HG03378 (cell line): ENCODE data around the gene MPIG6B.

ENCODE experiments used
- ATAC-seq: cut with Tn5 transposase; IDR thresholded peaks from one replicate; pipeline ENCODE4 v1.9.1; 2021; ENCODE audit warnings: mild to moderate bottlenecking, moderate library complexity; ENCODE audit not compliant: unreplicated experiment

Gene MPIG6B, protein sequence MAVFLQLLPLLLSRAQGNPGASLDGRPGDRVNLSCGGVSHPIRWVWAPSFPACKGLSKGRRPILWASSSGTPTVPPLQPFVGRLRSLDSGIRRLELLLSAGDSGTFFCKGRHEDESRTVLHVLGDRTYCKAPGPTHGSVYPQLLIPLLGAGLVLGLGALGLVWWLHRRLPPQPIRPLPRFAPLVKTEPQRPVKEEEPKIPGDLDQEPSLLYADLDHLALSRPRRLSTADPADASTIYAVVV

DNA sequence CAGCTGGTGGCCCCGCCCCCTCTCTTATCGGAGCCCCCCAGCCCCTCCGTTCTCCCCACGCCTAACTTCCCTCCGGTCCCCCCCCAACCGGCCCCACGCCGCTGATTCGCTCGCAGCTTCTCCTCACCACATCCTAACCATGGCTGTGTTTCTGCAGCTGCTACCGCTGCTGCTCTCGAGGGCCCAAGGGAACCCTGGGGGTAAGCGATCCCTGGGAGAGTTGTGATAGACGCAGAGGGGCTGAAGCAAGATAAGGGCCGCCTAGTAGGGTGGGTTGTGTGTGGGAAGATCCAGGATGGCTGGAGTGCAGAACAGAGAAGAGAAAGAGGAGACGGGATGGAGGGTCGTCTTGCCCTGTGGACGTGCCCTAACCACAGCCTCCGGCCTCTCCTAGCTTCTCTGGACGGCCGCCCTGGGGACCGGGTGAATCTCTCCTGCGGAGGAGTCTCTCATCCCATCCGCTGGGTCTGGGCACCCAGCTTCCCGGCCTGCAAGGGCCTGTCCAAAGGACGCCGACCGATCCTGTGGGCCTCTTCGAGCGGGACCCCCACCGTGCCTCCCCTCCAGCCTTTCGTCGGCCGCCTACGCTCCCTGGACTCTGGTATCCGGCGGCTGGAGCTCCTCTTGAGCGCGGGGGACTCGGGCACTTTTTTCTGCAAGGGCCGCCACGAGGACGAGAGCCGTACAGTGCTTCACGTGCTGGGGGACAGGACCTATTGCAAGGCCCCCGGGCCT, at the start of gene MPIG6B:
Gene MPIG6B (plus strand): TSS at position 129 of the 735 bp plus-strand sequence. CDS start 11 bp downstream, at position 140.
- no peak for ATAC-seq

DNA sequence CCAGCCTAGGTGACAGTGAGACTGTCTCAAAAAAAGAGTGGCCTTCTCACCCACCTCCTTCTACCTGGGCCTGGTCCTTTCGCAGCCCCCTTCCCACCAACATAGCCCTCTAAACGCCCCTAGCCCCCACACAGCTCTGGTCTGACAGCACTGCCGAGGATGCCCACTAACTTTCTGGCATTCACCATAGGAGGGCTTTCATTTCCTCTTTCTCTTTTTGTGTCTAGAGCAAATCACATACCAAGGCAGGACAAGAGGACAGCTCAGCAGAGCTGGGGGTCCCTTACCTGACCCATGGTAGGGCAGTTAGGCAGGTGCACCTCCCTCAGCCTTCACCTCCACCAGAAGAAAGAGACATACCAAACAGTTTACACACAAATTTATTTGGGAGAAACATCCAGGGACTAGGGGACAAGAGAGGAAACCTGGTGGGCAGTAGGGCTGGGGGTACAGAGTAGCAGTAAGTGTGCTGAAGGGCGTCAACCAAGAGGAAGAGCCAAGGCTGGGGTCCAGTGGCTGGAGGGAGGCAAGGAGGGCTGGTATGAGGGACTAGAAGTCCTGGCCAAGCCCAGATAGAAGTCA, 46.8 kb upstream of the MPIG6B start:
- ATAC-seq: no peak

- ATAC-seq: no peak
Measured at GRCh38 chr6:31676904-31677303, 46.3 kb upstream of the MPIG6B start.

DNA sequence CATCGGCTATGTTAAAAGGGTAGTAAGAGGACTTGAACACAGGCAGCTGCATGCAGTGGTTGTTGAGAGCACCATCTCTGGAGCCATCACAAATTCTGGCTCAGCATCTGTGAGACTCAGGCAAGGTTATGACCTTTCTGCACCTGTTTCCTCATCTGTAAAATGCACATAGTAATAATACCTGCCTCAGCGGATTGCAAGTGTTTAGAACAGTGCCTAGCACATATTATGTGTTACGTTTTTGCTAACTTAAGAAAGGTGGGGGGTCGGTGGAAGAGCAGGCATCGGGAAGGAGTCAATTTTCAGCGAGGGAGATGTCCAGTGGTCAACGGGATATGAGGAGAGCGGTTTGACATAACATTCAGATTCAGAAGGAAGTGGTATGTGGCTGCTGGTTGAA, 45.2 kb upstream of the MPIG6B start:
- no peak for ATAC-seq

DNA sequence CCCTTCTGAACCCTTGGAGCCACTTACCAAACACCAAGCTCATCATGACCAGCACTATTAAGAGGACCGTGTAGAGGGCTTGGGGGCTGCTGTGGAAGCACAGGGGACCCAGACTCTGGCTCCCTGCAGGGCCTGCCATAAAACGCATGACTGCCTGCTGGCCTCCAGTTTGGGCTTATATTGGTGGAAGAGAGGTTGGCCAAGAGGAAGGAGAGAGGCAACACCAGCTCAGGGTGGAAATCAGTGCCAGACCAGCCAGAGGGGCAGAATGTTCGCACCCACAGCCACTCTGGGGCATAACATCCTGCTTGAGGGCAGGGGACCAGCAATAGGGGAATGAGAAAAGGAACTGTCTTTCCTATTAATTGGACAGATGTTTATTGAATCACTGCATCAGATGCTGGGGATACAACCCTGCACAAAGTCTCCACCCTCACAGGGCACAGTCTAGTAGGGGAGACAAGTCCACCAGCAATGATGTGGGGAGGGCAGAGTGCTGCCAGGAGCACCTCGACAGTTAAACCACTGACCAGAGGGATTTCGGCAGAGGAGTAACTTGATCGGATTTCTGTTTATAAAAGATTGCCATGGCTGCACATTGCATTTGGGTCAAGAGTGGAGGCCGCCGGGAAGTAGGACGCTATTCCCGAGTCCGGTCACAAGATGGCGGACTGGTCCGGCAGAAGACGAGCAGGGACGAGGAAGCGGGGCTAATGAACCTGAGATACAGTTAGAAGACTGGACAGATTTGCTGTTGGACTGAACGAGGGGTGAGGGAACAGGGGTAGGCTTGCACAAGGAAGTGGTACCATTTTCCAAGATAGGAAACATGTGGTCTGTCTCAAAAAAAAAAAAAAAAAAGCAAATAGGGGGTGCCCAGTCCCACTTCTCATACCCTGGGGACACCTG, 42.7 kb upstream of the MPIG6B start, which contains the start of gene LY6G5C:
Gene LY6G5C (minus strand): TSS at position 842 of the 909 bp plus-strand sequence. CDS start 694 bp downstream, at position 148.
- ATAC-seq: no peak

DNA sequence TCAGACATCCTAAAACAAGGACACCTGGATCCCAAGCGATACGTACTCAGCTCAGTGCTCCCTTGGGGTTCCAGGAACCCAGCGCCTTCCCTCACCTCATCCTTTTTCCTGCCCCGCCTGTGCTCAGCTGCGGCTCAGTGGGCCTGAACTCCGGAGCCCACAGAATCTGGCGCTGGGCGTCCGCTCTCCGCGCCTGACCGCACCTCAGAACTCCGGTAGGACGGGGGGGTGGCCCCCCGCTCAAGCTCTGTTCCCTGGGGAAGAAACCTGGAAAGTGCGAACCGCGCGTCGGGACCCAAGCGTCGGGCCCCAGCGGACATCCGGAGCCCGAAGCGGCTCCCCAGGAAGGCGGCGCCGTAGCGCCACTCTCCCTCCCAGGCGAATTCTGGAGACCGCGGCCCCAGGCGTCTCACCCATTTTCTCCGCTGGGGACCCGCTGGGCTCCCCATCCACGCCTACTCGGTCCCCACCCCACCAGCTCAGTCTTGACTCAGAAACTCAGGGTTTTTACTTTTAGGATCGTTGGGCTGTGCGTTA, 42.0 kb upstream of the MPIG6B start:
- ATAC-seq: no peak

GRCh38 chr6:31683591-31683990, 39.6 kb upstream of the MPIG6B start:
- ATAC-seq: no peak

DNA sequence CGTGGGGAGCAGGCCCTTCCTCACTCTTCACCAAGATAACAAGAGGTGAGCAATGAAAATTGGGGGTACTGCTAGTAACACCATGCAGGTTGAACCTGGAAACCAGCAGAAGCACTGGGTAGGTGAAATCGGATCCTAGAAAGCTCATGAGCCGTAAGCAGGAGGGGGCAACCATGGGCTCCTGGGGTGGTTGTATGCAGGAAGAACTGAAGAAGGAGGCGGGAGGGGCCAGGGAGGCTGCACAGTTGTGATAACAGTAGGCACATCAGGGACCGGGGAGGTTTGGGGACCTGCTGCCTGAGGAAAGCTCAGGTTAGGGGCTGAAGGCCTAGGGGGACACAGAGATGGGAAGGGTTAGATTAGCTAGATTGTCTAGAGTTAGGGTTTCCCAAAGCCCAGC, 36.7 kb upstream of the MPIG6B start:
- no peak for ATAC-seq

DNA sequence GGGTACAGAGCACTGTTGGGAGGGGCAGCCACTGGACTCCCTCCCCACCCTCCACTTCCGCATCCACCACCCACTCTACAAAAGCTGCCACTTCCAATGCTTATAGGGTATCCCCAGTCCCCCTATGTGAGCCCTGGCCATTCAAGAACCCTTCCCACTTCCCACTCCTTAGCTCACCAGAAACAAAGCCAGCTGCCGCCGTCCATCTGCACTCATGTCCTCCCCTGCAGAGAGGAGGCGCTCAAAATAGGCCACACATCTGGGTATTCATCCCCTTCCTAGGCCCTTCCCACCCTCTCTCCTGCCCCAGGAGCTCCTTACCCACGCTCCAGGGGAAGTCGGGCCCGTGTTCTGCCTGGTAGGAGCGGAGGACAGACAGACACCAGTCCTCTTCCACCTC, 35.9 kb upstream of the MPIG6B start:
- ATAC-seq: no peak

DNA sequence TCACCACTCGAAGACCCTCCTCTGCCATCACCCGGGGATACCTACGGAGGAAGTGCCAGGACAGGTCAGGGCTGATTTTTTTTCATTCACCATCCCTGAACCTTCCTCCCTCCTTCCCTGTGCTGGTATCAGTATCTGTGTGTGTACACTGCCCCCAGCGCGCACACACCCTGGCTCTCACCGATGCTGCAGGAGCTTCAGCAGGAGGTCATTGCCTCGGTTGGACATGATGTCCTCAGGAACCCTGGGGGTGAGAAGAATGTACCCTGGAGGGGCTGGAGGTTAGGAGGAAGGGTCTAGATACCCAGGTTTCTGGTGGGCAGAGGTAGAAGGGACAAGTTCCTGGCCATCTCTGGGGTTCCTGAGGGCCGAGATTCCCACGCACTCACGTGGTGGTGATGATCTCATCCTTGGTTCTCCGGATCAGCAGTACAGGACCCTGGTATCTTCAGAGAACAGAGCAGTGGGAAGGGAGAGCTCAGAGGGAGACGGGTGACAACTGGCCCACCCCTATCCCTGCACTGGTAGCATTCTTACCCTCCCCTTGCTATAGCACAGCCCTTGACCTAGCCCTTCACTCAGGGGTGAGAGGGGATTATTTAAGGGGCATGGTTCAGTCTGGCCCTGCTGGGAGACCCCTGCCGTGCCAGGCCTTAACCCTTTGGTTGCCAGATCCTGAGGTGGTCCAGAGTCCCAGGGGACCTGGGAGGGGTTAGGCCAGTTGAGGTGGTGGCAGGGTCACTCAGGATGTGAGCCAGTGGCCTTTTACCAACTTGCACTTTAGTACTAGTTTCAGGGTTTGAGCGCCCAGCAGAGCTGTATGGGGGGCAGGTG, 35.1 kb upstream of the MPIG6B start:
- no peak for ATAC-seq

DNA sequence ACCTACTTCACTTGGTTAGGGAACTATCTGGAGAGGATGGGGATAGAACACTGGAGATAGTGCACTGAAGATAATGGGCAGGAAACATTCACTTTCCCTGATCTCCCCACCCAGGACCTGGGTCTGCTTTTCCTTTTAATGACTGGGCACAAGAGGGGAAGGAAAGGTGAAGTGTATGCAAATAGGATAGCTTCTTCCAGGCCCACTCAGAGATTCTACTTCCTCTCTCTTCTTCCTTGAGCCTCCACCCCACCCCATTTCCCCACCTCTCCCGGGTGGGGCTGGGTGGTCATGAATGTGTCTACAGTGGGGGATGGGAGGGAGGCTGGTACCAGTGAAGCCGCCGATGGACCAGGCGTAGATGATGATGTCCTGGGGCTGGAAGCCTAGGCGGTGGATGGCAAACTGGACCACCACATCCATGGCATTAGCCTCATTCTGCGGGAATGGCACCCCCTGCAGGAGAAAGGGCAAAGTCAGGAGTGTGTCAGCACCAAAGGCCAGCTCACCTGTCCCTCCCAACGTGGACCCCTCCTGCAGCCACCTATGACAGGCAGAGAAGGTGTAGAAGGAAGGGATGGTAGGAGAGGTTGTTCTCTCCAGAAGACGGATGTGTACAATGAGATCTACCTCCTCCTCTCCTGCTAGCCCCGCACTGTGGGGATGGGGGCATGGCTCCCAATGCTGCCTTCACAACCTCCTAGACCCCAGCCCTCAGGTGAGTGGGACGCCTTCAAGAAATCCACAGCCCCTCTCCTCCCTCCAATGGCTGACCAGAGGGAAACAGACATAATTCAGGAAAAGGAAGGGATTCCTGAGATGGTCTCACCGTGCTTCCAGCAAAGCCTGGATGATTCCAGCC, 33.7 kb upstream of the MPIG6B start:
- ATAC-seq: no peak

DNA sequence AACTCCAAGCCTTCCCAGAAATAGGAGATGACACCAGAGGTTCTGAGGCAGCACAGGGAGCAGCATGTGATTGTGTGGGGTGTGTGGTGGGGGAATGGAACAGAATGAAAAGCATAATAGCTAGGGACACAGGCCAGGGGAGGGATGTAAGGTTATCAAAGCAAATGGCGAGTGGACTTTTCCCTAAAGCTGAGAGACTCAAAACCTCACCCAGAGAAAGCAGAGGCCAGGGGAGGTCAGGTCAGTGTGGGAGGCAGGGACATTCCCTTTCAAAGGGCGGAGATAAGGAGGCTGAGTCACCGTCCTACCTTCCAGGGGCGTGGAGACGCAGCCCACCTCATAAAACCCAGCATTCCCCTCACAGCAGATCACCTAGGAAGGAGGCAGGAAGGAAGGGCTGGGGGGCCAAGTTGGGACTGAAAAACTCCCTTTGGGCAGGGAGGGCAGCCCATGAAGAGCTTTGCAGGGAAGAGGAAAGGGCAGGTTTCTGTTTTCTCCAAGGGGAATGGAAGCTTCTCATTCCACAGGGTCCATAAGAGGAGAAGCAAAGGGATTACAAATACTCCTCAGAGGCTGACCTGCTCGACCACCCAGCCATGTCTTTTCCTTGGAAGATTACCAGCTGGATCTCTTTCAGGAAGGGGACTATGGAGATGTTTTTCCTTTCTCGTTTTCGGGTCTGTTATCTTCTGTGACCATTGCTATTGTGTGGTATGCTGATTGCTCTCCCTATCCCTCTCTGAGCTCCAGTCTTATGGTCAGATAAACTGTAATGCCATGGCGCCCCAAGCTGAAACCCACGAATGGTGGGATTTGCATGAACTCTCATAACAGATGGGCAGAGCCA, 32.7 kb upstream of the MPIG6B start:
- ATAC-seq: no peak

DNA sequence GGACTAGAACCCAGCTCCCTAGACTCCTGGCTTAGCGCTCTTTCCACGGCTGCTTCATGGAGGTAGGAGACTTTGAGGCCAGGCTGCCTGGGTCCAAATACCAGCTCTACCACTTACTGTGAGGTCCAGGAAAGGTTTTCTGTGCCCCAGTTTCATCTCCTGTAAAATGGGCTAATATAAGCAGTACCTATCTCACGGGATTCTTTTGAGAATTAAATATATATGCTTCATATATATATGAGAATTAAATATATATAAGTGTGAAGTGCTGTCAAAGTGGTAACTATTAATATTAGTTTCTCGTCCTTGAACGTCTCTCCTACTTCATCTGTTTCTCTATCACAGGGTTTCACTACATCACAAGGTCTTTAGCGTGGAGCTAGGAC, 32.1 kb upstream of the MPIG6B start:
- ATAC-seq: no peak

GRCh38 chr6:31691564-31692108, 31.5 kb upstream of the MPIG6B start:
- no peak for ATAC-seq

DNA sequence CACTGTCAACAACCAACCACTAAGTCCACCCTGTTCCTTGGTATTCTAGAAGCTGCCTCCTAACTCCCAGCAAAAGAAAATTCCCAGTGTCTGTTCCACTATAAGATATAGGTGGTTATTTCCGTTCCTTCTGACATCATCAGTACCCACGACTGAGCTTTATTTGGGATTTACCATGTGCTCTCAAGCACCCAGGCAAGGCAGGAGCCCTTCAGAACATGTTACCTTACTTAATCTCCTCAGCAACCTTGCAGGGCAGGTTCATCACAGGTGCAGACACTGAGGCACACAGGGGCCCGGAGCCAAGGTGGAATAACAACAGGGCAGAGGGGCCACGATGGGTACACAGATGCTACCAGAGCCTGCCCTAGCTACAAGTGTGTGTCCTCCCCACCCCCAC, 30.8 kb upstream of the MPIG6B start:
- ATAC-seq: no peak

- ATAC-seq: no peak
Measured at GRCh38 chr6:31692886-31693285, 30.3 kb upstream of the MPIG6B start.

DNA sequence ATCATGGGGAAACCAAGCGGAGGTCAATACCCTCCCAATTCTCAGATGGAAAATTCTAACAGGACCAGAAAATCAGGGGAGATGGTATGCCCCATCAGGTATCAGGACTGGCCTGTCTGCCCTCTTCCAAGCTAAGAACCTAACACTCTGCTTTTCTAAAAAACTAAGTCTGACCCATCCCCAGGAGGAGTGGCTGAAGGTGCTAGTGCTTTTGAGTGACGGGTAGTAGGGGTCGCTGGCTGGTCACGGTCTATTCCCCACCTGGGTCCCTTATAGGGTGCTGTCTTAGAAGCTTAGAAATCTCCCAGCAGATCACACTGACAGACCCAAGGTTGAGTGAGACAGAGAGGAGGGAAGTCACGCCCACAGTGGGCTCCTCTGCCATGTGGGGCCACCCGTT, 29.6 kb upstream of the MPIG6B start:
- no peak for ATAC-seq

DNA sequence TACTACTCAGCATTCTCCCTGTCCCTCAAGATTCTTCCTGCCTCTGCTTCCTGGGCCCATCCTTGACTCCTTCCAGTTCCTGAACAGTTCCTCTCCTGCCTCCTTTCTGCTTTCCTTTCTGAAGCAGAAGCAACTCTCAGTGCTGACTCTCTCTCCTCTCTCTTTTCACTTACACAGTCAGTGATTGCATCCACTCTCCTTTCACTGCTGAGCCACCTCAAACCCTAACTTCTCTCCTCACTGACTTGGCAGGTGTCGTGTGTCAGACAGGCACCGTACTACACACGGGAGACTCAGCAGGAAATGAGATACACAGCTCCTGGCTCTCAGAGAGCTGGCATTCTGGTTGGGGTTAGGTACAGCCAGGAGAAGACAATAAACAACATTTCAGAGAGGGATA, 25.6 kb upstream of the MPIG6B start:
- no peak for ATAC-seq
